NCI-H1048 (cell line): ENCODE measurements around the gene PPP1R15B.
A peak's percentile ranks its signal among the peaks of the same experiment; 100 is the strongest.

Experiments
- DNase-seq: peaks from one replicate; lab custom pipeline; 2025; lab: John Stamatoyannopoulos, UW

PPP1R15B gene

DNA sequence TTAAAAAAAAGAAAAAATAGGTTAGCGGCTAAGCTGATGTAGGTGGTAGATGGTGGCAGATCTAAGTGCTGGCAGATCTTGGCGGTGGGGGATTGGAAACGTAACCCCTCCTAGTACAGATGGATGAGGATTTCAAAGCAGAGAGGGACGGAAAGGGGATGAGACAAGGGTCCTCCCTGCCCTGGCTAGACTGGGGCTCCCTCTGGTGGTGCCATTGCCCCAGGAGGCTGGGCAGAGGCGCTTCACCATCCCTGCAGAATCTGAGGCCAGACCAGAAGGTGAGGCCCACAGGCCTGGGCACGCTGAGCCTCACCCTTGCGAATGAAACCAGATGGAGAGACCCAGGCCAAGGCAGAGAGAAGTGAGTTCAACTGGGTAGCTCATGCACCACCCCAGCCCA is 44.9 kb downstream of the PPP1R15B start:
- DNase-seq: no peak

DNA sequence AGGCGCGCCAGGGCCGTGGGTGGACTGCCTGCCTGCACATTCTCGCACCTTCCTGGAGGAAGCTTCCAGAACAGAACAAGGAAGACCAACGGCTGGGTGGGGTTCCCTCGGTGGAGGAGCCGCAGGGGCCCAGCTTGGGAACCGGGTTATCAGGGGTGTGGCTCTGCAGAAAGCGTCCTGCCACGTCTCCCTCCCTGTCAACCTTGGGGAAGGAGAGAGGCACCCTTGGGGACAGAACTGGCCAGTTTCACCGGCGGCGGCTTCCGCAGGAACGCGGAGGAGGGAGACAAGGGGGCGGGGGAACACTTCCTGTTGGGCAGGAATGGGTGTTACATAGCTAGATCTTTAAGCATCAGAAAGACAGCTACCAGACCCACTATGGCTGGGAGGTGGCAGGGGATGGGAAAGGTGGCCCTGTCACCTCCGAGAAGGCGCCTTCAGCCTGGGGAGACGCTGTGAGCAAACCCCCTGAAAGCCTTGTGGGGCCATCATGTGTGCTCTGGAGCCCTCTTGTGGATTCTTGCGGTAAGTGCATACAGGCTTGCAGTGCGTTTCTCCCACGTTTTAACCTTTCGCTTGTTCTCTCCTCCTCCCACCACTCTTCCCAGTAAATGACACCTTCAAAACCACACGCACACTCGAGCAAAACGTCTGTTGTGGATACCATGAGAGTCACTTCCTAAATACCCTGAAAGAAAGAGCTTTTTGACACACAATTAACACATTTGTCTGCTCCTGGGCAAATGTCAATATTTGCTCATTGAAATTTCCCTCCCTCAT is 48.1 kb downstream of the PPP1R15B start:
- DNase-seq: peak; percentile 70

DNA sequence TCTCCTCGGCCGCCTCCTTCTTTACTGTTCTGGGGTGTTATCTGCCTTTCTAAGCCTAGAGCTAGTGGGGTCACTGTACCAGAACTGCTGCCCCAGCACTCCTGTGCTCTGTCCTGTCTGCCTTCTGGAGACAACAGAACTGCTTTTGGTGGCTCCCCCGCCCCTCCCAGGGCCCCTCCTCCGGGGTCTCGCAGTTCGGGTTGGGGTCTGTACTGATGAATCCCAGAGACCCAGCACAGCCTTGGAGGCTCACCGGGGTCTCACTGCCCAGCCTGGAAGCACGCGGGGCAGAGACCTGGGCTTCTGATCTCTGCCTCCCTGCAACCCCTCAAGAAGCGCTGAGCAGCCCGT is 48.7 kb downstream of the PPP1R15B start:
- no peak for DNase-seq

DNA sequence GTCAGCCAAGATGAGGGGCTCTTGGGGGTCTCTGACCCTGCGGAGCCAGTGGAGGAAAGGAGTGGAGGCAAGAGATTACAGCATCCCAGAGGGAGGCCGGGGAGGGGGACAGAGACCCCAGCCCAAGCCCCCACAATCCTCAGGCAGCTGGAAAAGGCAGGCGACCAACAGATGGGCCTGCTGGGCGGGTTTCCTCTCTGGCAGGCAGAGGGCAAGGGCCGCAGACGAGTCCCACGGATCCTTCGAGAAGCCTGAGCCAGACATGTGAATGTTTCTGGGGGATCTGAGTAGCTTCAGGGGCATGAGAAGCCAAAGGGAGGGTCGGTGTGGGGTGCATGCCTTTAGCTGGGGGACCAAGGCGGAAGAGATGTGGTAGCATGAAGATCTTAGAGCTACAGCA is 49.8 kb downstream of the PPP1R15B start:
- no peak for DNase-seq

DNA sequence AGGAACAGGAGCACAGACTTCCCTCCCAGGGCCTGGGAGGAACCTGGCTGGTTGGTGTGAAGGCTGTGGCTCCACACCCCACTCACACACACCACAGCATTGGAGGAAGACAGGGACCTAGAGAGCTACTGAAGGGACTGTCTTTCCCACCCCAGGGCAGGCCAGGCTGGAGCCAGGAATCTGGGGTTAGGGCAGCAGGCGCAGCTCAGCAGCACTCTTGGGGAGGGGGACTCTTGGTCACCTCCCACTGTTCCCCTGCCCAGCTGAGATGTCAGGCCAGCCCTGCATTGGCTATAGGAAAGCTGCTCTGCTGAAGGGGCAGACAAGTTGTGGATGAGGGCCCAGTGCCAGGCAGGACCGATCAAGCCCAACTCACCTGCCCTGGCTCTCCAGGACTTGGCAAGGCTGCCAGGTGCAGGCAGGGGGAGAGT is 50.3 kb downstream of the PPP1R15B start:
- DNase-seq: no peak

DNA sequence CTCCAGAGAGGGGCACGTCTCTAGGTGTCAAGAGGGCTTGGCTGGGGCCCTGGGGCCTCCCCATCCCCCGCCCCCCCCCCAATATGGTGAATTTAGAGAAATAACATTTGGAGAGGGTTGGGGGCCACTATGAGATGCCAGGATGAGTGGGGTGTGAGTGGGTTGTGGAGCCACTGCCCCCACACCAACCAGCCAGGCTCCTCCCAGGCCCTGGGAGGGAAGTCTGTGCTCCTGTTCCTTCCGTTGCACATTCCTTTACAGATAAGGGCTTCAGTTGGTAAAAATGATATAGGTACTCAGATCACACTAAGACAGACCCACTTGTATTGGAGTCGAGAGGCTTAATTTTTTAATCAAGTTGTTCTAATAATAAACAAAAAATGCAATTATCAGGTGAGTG is 51.3 kb downstream of the PPP1R15B start:
- DNase-seq: no peak

DNA sequence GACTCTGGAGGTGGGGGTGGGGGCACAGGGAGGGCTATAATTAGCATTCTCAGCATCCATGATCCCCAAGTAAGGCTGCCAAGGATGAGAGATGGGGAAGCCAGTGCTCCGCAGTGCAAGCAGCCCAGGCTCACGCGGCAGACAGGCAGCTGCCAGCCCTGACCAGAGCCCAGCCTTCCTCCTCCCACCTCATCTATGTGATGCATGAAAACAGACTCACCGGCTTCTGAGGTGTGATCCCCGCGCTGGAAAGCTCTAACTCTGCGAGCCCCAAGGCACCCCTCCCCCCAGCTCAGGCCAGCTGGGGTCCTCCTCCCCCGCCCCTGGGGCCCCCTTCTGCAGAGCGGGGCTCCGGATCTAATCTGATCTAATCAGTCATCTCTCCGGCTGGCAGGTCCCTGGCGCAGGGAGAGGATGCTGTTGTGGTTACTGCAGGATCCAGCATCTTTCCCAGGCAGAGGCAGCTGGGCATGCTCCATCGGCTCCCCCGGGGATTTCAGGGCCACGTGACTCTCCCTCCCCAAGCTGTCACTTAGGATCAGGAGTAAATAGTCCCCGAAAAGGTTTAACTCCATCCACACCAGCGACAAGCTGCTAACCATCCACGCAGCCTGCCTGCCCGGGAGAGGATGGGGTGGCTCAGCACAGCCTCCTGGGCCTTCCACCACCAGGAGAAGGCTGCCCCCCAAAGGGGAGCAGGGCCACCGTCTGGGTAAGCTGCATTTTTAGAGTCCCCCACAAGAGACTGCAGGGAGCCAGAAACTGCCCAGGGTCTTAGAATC is 52.0 kb downstream of the PPP1R15B start, which contains the start of gene PLEKHA6:
PLEKHA6 (minus strand) TSS at position 456 of the 782 bp plus-strand sequence. CDS start 86,202 bp downstream, outside the sequence.
- DNase-seq: no peak

DNA sequence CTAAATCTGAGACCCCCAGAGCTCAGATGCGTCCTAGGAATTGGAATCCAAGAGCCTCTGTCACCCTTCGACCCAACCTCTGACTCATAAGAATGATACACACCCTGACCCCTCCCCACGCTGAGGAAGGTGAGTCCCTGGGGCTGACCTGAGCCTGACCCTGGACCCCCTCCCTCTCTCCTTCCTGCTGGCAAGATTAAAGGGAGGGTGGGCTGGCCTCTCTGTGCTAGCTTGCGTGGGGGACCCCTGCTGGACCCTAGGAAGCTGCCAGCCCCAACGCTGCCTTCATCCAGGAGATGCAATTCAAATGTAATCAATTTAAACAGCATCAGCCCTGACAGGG is 52.5 kb downstream of the PPP1R15B start:
- no peak for DNase-seq

DNA sequence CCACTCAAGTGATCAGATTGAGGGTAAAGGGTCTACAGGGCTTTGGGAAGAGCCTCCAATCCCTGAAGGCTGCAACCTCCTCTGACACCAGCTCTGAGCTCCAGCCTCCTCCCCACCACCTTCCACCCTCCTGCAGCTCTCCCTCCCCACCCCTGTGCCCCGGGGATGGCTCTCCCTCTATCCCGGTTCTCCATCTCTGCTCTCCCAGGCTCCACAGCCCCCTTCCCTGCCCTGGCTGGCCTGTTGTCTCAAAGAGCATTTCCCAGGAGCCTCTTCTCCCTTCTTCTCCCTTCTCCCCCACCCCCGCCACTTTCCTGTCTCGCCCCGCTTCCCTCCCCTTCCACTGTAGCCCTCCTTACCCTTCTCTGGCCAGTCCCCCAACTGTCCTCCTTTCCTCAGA is 53.0 kb downstream of the PPP1R15B start:
- no peak for DNase-seq

DNA sequence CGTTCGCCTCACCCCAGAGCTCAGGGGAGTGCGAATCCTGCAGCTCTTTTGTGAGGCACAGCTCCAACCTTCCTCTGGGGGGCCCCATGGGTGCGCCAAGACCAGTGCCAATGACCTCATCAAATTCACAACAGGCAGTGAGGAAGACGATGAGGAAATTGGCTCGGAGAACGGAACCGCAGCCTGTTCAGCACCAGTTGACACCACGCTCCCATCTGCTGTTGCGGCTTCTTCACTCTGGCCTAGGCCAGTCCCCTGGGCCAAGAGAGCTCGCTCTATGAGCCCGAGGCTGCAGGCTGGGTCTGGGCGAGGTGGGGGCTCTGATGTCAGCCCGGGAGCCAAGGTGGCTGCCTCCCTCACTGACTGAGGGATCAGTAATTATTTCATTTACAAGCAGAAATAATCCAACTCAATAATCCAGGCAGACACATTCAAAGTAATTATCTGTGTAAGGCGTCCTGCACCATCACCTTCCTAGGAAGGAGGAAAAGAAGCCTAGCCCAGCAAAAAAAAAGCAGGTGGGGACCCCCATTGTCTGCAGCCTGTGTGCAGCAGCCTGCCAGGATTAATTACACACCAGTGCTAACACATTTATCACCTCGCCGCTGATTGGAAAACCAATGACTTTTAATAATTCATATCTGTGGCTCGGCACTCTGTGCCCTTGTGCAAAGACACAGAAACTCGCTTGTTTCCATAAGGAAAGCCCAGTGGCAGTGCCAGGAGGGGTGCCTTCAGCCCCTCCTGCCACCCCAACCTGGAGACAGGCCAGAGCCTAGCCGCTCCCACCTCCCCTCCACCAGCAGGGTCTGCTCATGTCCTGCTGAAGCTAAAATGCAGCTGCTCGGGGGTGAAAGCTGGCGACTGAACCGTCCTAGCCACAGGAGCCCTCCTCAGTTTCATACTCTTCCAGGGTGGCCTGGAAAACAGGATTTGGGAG is 53.8 kb downstream of the PPP1R15B start:
- DNase-seq: no peak

DNA sequence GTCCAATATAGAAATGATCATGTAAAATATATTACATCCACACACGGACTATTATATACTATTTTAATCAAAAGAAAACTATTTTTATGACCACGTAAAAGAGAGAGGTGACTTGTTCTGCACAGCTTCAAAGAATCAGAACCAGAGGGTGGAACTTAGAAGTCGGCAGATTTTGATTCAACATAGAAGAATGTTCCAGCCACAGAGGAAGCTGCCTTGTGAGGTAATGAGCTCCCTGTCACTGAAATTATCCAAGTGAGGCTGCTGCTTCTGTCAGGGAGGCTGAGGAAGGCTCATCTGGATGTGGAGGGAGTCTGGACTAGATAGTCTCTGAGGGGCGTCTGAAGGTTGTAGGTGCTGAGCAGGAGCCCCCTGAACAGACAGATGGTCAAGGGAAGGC is 54.6 kb downstream of the PPP1R15B start:
- DNase-seq: no peak

DNA sequence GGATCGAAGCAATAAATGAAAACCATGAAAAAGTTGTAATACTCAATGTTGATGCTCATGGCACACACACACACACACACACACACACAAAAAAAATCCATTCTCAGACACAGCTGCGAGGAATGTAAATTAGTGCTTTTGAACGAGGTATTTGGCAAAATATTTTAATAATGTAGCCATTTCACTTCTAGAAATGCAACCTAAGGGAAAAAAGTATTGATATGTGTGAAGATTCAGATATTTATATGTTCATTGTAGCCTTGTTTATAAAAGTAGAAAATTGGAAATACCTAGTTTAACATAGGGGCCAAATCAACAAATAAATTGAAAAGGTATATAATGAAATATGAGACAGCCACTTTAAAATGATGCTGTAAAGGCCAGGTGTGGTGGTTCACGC is 55.7 kb downstream of the PPP1R15B start:
- no peak for DNase-seq

DNA sequence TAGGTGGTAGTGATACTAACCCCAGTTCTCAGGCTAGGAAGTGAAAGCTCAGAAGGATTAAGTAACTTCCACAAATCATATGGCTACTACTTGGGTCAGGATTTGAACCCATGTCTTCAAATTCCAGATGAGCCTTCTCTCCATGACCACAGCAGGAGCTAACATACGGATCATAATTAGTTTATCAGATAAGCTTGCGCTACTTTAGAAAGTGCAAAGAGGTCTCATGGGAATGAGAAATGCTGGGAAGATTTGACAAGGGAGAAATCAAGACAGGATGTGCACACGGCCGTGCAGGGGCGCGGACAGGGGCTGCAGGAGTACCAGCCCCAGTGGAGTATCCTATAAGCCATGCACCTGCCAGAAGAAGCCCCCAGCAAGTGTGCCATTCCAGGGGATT is 57.0 kb downstream of the PPP1R15B start:
- DNase-seq: no peak
